GM12864 (cell line): ENCODE data around the gene XPO6.

Experiments
- DNase-seq: peaks from one replicate; pipeline ENCODE4 v3.0.0-alpha.2; 2011; ENCODE audit warnings: low read depth
- H3K4me3 ChIP-seq: 2 replicates; pipeline ENCODE4 v1.5.1; 2011; ENCODE audit warnings: mild to moderate bottlenecking, low read depth, low read length, control low read depth
- TF ChIP-seq, protein P1 (sequence below): IDR thresholded peaks from 2 replicates; pipeline ENCODE4 v1.5.1; 2011; ENCODE audit warnings: low read depth, mild to moderate bottlenecking, moderate library complexity, low read length, control low read depth, inconsistent platforms; ENCODE audit errors: missing control alignments

XPO6 gene

GRCh38 chr16:28086186-28087139, 125.3 kb downstream of the XPO6 start:
- DNase-seq, result no peak
- no peak overlapping the region for H3K4me3 ChIP-seq
- TF ChIP-seq, protein P1, sequence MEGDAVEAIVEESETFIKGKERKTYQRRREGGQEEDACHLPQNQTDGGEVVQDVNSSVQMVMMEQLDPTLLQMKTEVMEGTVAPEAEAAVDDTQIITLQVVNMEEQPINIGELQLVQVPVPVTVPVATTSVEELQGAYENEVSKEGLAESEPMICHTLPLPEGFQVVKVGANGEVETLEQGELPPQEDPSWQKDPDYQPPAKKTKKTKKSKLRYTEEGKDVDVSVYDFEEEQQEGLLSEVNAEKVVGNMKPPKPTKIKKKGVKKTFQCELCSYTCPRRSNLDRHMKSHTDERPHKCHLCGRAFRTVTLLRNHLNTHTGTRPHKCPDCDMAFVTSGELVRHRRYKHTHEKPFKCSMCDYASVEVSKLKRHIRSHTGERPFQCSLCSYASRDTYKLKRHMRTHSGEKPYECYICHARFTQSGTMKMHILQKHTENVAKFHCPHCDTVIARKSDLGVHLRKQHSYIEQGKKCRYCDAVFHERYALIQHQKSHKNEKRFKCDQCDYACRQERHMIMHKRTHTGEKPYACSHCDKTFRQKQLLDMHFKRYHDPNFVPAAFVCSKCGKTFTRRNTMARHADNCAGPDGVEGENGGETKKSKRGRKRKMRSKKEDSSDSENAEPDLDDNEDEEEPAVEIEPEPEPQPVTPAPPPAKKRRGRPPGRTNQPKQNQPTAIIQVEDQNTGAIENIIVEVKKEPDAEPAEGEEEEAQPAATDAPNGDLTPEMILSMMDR, result no peak

DNA sequence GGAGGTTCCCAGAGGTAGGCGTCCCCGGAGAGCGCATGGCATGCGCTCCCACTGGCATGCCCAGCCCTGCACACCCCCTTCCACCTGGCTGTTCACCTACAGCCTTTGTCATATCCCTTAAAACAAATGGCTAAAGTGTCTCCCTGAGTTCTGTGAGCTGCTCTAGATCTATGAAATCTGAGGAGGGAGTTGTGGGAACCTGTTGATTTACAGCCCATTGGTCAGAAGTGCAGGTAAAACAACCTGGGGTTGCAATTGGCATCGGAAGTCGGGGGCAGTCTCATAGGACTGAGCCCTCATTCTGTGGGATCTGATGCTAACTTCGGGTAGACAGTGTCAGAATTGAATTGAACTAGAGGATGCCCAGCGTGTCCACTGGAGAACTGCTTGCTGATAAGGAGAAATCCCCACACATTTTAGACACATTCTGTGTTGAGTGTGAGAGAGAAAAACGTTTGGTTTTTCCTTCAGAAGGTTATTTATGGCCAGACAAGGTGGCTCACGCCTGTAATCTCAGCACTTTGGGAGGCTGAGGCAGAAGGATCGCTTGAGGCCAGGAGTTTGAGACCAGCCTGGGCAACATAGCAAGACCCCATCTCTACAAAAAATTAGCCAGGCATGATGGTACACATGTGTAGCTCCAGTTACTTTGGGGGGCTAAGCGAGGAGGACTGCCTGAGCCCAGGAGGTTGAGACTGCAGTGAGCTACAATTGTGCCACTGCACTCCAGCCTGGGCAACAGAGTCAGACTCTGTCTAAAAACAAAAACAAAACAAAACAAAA, 126.2 kb downstream of the XPO6 start:
- TF ChIP-seq, protein P1, result no peak
- DNase-seq, result no peak
- H3K4me3 ChIP-seq, result no peak overlapping the region

GRCh38 chr16:28084209-28084608, 127.6 kb downstream of the XPO6 start:
- H3K4me3 ChIP-seq, result no peak overlapping the region
- TF ChIP-seq, protein P1, result no peak
- no peak for DNase-seq

- DNase-seq, result no peak
- no peak overlapping the region for H3K4me3 ChIP-seq
- TF ChIP-seq, protein P1, result no peak
These were observed 129.1 kb downstream of the XPO6 start for GRCh38 chr16:28082624-28083023.

DNA sequence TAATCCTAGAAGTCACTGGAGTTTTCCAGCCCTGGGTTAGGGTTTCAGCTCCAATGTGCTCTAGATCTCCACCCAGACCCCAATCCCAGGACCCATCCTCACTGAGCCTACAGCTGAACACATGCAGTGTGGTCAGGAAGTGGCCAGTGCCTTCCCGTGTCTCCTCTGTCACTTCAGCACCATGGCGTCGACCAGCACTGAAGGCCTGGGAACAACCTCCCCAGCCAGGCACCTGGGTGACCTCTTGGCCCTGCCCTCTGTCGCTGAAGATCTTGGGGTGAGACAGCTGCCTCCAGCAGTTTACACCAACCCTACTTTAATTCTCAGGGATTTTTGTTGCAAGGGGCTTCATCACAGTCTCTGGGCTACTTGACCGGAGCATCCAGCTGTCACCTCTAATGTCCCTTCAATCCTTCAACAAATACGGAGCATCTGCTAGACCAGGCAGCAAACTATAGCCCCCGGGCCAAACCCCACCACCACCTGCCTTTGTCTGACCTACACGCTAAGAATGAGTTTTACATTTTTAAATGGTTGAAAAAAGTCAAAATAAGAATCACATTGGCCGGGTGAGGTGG, 130.3 kb downstream of the XPO6 start:
- H3K4me3 ChIP-seq, result no peak overlapping the region
- TF ChIP-seq, protein P1, result no peak
- no peak for DNase-seq

DNA sequence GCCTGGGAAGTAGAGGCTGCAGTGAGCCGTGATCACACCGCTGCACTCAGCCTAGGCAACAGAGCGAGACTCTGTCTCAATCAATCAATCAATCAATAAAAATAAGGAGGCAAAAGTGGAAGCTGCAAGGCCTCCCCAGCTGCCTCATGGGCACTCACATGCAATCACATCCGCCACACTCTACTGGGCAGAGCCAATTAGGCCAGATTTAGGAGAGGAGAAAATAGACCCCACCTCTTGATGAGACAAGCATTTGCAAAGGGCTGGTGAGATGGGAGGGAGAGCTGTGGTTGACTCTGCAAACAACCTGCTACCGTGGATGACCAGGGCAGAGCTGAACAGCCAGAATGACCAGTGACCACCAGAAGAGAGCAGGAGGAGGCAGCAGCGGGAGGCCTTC, 133.5 kb downstream of the XPO6 start:
- H3K4me3 ChIP-seq, result no peak overlapping the region
- no peak for DNase-seq
- TF ChIP-seq, protein P1, result no peak
